Heart left ventricle (tissue), 16 donors: Measurements from ENCODE around the gene ULK4. TPM values are rescaled to one million over a fixed set of nuclear protein-coding genes. Genes with fewer than 3 reads are reported as not detected.

Experiments used
- ATAC-seq, 4 donors: fragments of 200-7000 bp; cut with Tn5 transposase; one replicate each; pipeline ENCODE4 v1.9.1; 2020 to 2022; ENCODE audit warnings: moderate library complexity in 4 of 4, mild to moderate bottlenecking in 3 of 4, moderate number of reproducible peaks in 1 of 4
- DNase-seq, 5 donors: peaks; one replicate each; pipeline ENCODE4 v3.0.0-alpha.2; 2020
- H3K27ac ChIP-seq, 12 donors: fragments of 200-600 bp; sonication (generic) in 4 of 12; one replicate each; pipeline versions ENCODE4 v1.5.0 to v1.8.0; 2016 to 2022; ENCODE audit warnings: mild to moderate bottlenecking in 2 of 12
- H3K27me3 ChIP-seq, 9 donors: fragments of 200-600 bp; sonication (generic) in 2 of 9; one replicate each; pipeline versions ENCODE4 v1.5.1 to v1.8.0; 2016 to 2022; ENCODE audit warnings: mild to moderate bottlenecking in 3 of 9
- H3K36me3 ChIP-seq, 9 donors: fragments of 200-600 bp; sonication (generic) in 2 of 9; one replicate each; pipeline versions ENCODE4 v1.5.0 to v1.8.0; 2018 to 2022; ENCODE audit warnings: mild to moderate bottlenecking in 2 of 9
- H3K4me1 ChIP-seq, 12 donors: fragments of 200-600 bp; sonication (generic) in 4 of 12; one replicate each; pipeline versions ENCODE4 v1.5.0 to v1.8.0; 2016 to 2022; ENCODE audit warnings: mild to moderate bottlenecking in 3 of 12
- H3K4me3 ChIP-seq, 12 donors: fragments of 200-600 bp; sonication (generic) in 4 of 12; one replicate each; pipeline versions ENCODE4 v1.5.0 to v1.8.0; 2017 to 2022; ENCODE audit warnings: mild to moderate bottlenecking in 9 of 12, moderate library complexity in 4 of 12
- H3K9me3 ChIP-seq, 12 donors: fragments of 200-600 bp; sonication (generic) in 4 of 12; one replicate each; pipeline versions ENCODE4 v1.5.0 to v1.8.0; 2016 to 2022; ENCODE audit warnings: mild to moderate bottlenecking in 1 of 12
- POLR2A ChIP-seq, 2 donors: fragments of 450-650 bp; IDR thresholded peaks; one replicate each; pipeline ENCODE4 v1.6.1; 2017; ENCODE audit warnings: antibody characterized with exemption in 2 of 2, mild to moderate bottlenecking in 2 of 2, moderate library complexity in 2 of 2
- WGBS, 4 donors: extraction: QIAGEN DNeasy Blood & Tissue Kit in 2 of 4; methylation state at CpG; one replicate each; pipeline versions ENCODE4 v1.1.5 to v1.1.7; 2013 to 2018; 5-methylcytosine and 5-hydroxymethylcytosine counted together
- intact Hi-C, 10 donors: fragments of 100-400 bp; cut with DNase I; formaldehyde crosslinking; loops; one replicate each; pipeline versions ENCODE4 v1.11.1 to v1.14.2; 2022
- polyA plus RNA-seq, 2 donors: library from polyadenylated mRNA; stranded (reverse); fragments of 200-250 nt; gene quantifications; one replicate each; pipeline ENCODE4 v1.2.3, GENCODE V29; 2013
- total RNA-seq, 9 donors: library from RNA; depleted of rRNA in 2 of 9; stranded (reverse); fragments of >200 nt in 2 of 9; fragmentation: NEBNext Ultra II Directional in 3 of 9; extraction: Animal tissue kit (Norgen Biotek cat#: 25700) in 3 of 9; gene quantifications; one replicate each; pipeline versions ENCODE4 v1.1.0 to v1.2.4, GENCODE V29; 2016 to 2023
- TF ChIP-seq, protein P1 (sequence below), 12 donors: fragments of 200-600 bp; sonication (generic) in 4 of 12; IDR thresholded peaks; one replicate each; pipeline versions ENCODE4 v1.5.0 to v1.8.0; 2018 to 2022; ENCODE audit warnings: antibody characterized with exemption in 12 of 12, mild to moderate bottlenecking in 5 of 12
- donor health status: ischemic (EF 13 %, LVEDD 7.1; RV severe dilation, severe dysfunction).
- donor health status: healthy with polysubstance abuse.
- donor health status: DM: no; HTN: yes; CAD: no.
- donor health status: DM: no; HTN: no; CAD: no.
- donor health status: ischemic (EF 25% LVEDD 6.9; RV normal size, moderate dysfunction).
- donor health status: ischemic (EF 25% LVEDD 5.7; RV mildly dilated, moderate dysfunction).
- donor health status: healthy.
- donor health status: DM: yes; HTN: yes; CAD: no.
- donor health status: ischemic (EF 35%, LVEDD 5.7; RV mildly dilated, moderate dysfunction).
- donor health status: nonischemic (EF 11% LVEDD 7.7; RV severe dilation, severe dysfunction).
- donor health status: DM: yes; HTN: yes; CAD: no.
- donor health status: PGD.
- donor health status: ischemic (EF 29% LVEDD 5.4; RV normal size, mild dysfunction).
- donor health status: nonischemic (EF 23%, LVEDD 6.1; RV moderate dilation, normal function).

Gene ULK4
- total and polyA plus RNA-seq, 11 donors: 0.91 to 6.1 (median 2.1) TPM

DNA sequence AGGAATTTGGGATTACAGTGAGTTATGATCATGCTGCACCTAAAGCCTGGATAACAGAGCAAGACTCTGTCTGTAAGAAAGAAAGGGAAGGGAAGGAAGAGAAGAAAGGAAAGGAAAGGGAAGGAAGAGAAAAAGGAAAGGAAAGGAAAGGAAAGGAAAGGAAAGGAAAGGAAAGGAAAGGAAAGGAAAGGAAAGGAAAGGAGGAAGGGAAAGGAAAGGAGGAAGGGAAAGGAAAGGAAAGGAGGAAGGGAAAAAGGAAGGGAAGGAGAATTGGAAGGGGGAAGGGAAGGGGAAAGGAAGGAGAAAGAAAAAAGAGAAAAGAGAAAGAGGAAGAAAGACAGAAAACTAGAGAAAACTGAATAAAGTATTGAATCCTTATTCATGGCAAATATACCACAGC, 359.8 kb downstream of the ULK4 start:
- peaks cover 0 to 4% (median 0%) of the 10 kb centered on the region in 12 donors for H3K4me1 ChIP-seq
- H3K4me3 ChIP-seq: no peak overlapping the region
- ATAC-seq: no peak
- DNase-seq: no peak
- H3K9me3 ChIP-seq: no peaks in the 10 kb centered on the region
- TF ChIP-seq, protein P1, sequence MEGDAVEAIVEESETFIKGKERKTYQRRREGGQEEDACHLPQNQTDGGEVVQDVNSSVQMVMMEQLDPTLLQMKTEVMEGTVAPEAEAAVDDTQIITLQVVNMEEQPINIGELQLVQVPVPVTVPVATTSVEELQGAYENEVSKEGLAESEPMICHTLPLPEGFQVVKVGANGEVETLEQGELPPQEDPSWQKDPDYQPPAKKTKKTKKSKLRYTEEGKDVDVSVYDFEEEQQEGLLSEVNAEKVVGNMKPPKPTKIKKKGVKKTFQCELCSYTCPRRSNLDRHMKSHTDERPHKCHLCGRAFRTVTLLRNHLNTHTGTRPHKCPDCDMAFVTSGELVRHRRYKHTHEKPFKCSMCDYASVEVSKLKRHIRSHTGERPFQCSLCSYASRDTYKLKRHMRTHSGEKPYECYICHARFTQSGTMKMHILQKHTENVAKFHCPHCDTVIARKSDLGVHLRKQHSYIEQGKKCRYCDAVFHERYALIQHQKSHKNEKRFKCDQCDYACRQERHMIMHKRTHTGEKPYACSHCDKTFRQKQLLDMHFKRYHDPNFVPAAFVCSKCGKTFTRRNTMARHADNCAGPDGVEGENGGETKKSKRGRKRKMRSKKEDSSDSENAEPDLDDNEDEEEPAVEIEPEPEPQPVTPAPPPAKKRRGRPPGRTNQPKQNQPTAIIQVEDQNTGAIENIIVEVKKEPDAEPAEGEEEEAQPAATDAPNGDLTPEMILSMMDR (IDR thresholded peaks at IDR 0.05): no peak
- H3K36me3 ChIP-seq: no peaks in the 10 kb centered on the region
- intact Hi-C loops: no loop called here
- no peaks in the 10 kb centered on the region for H3K27me3 ChIP-seq
- no peak overlapping the region for H3K27ac ChIP-seq

DNA sequence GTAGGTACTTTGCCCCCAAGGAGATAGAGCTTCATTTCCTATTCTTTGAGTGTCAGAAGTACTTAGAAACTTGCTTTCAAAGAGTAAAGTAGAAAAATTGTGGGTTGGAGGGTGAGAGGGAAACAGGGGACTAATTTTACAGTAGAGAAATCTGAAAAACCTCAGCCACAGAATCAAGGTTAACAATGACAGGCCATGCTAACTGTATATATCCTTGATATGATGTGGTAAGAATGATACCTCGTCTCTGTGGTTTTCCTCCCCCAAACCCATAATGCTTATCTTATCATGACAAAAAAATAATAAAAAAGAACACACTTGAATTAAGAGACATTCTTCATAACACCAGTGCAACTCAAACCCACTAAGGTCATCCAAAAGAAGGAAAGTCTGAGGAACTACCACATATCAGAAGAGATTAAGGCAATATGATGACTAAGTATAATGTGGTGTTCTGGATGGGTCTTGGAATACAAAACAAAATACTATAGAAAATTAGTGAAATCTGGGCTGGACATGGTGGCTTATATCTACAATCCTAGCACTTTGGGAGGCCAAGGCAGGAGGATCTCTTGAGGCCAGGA, 360.4 kb downstream of the ULK4 start:
- intact Hi-C loops: no loop called here
- DNase-seq: no peak
- no peaks in the 10 kb centered on the region for H3K9me3 ChIP-seq
- no peak overlapping the region for H3K27ac ChIP-seq
- H3K4me1 ChIP-seq: peaks cover 0 to 4% (median 0%) of the 10 kb centered on the region in 12 donors
- ATAC-seq: no peak
- no peak overlapping the region for H3K4me3 ChIP-seq
- no peaks in the 10 kb centered on the region for H3K27me3 ChIP-seq
- H3K36me3 ChIP-seq: no peaks in the 10 kb centered on the region
- TF ChIP-seq, protein P1 (IDR thresholded peaks at IDR 0.05): no peak
- no peak for TF ChIP-seq POLR2A (IDR thresholded peaks at IDR 0.05)
- WGBS, 4 donors: 44 to 68% (median 53%) methylated on average over 1 of the region's 1 CpG

DNA sequence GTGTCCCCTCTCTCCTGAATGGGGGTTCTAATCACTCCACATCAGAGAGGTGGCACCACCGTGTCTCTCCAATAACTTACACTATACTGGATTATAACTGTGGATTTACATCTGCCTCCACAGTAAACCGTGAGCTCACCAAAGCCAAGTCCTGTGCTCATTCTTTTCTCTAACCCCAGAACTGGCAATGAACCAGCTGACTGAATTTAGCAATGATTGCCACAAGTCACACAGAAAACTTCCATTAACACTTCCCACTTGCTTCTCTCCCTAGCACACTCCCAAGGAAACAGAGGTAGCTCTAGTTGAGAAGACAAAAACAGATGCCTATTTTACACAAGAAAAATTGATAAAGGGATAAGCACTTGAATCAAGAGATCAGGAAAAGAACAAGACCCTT, 361.3 kb downstream of the ULK4 start:
- H3K36me3 ChIP-seq: no peaks in the 10 kb centered on the region
- ATAC-seq (no peak), DNase-seq (no peak)
- H3K4me1 ChIP-seq: peaks cover 0 to 4% (median 0%) of the 10 kb centered on the region in 12 donors
- no peak overlapping the region for H3K4me3 ChIP-seq
- no peaks in the 10 kb centered on the region for H3K9me3 ChIP-seq
- intact Hi-C loops: no loop called here
- H3K27ac ChIP-seq: no peak overlapping the region
- TF ChIP-seq POLR2A (IDR thresholded peaks at IDR 0.05): no peak
- TF ChIP-seq, protein P1 (IDR thresholded peaks at IDR 0.05): no peak
- H3K27me3 ChIP-seq: no peaks in the 10 kb centered on the region
- WGBS, 4 donors: 69 to 77% (median 73%) methylated on average over 2 of the region's 2 CpGs

DNA sequence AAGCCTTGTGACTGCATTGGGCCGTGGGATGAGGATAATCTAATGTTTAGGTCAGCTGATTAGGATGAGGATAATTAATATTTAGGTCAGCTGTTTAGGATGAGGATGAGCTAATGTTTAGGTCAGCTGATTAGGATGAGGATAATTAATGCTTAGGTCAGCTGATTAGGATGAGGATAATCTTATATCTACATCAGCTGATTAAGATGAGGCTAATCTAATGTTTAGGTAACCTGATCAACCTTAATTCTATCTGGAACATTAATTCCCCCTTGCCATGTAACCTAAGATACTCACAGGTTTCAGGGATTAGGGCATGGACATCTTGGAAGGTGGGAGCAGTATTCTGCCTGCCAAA, 362.8 kb downstream of the ULK4 start:
- TF ChIP-seq, protein P1 (IDR thresholded peaks at IDR 0.05): no peak
- TF ChIP-seq POLR2A (IDR thresholded peaks at IDR 0.05): no peak
- Histone ChIP-seq H3K4me3 (no peak overlapping the region), H3K9me3 (no peaks in the 10 kb centered on the region), H3K36me3 (no peaks in the 10 kb centered on the region), H3K4me1 (peaks cover 0 to 4% (median 0%) of the 10 kb centered on the region in 12 donors), H3K27me3 (no peaks in the 10 kb centered on the region), H3K27ac (no peak overlapping the region)
- WGBS, 4 donors: 17 to 34% (median 24%) methylated on average over 1 of the region's 1 CpG
- ATAC-seq: no peak
- no peak for DNase-seq
- intact Hi-C loops: no loop called here
